GM04503 (cell line): Measurements from ENCODE around the gene C5AR2.
"Not testable (repeated sequence)": the region's sequence is repeated elsewhere in the genome, so short reads cannot be mapped to it uniquely, and the experiment has no call there.

ENCODE experiments used
- DNase-seq: peaks from one replicate; pipeline ENCODE4 v3.0.0-alpha.2; 2012; ENCODE audit warnings: low read depth

The C5AR2 gene

DNA sequence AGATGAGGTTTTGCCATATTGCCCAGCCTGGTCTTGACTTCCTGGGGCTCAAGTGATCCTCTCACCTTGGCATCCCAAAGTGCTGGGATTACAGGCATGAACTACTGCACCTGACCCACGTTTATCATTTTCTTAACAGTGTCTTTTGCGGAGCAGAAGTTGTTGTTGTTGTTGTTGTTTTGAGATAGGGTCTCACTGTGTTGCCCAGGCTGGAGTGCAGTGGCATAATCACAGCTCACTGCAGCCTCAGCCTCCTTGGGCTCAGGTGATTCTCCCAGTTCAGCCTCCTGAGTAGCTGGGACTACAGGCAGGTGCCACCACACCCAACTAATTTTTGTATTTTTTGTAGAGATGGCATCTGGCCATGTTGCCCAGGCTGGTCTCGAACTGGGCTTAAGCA lies 55.6 kb downstream of the C5AR2 start:
- not testable (repeated sequence) for DNase-seq

DNA sequence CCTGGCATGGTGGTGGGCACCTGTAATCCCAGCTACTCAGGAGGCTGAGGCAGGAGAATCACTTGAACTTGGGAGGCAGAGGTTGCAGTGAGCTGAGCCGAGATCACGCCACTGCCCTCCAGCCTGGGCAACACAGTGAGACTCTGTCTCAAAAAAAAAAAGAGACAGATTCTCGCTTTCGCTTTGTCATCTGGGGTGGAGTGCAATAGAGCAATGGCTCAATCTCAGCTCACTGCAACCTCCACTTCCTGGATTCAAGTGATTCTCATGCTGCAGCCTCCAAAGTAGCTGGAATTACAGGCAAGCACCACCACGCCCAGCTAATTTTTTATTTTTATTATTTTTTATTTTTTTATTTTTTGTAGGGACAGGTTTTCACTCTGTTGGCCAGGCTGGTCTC lies 56.7 kb downstream of the C5AR2 start:
- not testable (repeated sequence) for DNase-seq

DNA sequence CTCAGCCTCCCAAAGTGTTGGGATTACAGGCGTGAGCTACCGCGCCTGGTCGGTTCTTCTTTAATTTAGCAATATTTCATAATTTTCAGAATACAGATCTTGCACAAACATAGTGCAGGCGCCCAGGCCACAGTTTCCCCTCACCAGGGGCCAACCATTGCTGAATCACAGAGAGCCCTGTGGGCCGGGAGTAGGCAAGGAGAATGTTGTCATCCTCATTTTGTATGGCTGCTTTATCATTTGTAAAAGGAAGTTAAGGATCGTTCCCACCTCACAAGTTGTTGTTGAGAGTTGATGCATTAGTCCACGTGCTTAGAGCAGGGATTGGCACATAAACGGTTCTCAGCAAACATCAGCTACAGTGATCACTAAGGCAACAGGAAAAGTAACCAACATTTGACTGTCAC lies 57.2 kb downstream of the C5AR2 start:
- no peak for DNase-seq

DNA sequence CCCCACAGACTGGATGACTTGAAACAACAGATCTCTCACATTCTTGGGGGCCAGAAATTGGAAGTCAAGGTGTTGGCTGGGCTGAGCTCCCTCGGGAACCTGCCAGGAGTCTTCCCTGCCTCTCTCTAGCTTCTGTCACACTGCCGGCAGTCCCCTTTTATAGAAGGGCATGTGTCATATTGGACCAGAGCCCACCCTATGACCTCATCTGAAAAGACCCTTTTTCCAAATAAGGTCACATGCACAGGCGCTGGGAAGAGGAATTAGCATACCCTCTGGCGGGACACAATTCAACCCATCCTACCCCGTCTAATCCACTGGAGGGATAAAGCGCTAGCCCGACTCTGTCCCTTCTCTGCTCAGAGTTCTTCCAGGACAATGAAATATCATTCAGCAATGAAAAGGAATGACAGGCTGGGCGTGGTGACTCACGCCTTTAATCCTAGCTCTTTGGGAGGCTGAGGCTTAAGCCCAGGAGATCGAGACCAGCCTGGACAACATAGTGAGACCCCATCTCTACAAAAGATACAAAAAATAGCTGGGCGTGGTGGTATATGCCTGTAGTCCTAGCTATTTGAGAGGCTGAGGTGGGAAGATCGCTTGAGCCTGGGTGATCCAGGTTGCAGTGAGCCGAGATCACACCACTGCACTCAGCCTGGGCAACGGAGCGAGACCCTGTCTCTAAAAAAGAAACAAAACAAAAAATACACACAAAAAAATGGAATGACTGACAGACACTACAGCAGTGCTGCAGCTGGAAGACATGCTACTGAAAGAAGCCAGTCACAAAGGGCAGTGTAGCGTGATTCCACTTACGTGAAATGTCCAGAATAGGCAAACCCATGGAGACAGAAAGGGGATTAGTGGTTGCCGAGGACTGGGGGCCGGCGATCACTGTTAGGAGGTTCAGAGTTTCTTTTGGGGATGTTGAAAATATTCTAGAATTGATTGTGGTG lies 58.8 kb downstream of the C5AR2 start:
- no peak for DNase-seq

DNA sequence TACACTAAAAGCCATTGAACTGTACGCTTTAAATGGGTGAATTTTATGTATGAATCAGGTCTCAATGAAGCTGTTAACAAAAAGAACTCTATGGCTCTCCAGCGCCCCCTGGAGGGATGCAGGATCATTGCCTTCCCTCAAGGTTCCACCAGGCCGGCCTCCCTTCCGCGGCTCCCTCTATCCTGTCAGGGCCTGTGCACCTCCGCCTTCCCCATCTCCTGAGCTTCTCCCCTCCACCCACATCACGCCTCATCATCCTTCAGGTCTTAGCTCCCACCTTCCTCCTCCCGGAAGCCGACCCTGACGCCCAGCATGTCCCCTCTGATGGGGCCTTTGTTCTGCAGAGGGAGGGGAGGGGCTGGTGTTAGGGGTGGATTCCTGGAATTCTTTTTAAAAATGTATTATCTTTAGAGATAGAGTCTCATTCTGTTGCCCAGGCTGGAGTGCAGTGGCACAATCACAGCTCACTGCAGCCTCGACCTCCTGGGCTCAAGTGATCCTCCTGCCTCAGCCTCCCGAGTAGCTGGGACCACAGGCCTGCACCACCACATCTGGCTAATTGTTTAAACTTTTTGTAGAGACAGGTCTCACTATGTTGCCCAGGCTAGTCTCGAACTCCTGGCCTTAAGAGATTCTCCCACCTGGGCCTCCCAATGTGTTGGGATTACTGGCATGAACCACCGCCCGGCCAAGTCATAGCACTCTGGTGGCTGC lies 59.7 kb downstream of the C5AR2 start:
- no peak for DNase-seq
